H9 (cell line): ENCODE data around the gene PHLDA2. TPM values are rescaled to one million over a fixed set of nuclear protein-coding genes. Genes with fewer than 3 reads are reported as not detected.
A peak's percentile ranks its signal among the peaks of the same experiment; 100 is the strongest.

ENCODE experiments used
- DNase-seq: peaks from one replicate; pipeline ENCODE4 v3.0.0-alpha.2; 2017
- H2AFZ ChIP-seq: one replicate; pipeline ENCODE4 v1.6.1; 2013; ENCODE audit warnings: mild to moderate bottlenecking, low read length, control low read depth, moderate library complexity
- H2AK5ac ChIP-seq: 2 replicates; pipeline ENCODE4 v1.6.1; 2013; ENCODE audit warnings: low read length, control low read depth, mixed read lengths; ENCODE audit not compliant: insufficient read length
- H2BK120ac ChIP-seq: one replicate; pipeline ENCODE4 v1.6.1; 2013; ENCODE audit warnings: low read depth, mild to moderate bottlenecking, low read length, control low read depth, inconsistent platforms; ENCODE audit not compliant: poor library complexity, severe bottlenecking
- H2BK12ac ChIP-seq: 2 replicates; pipeline ENCODE4 v1.6.1; 2013; ENCODE audit warnings: low read length, control low read depth, mixed read lengths, low read depth; ENCODE audit not compliant: insufficient read length
- H2BK15ac ChIP-seq: 2 replicates; pipeline ENCODE4 v1.6.1; 2013; ENCODE audit warnings: low read depth, low read length, control low read depth
- H2BK20ac ChIP-seq: one replicate; pipeline ENCODE4 v1.6.1; 2013; ENCODE audit warnings: low read depth, mild to moderate bottlenecking, low read length, control low read depth, inconsistent platforms; ENCODE audit not compliant: poor library complexity, severe bottlenecking
- H2BK5ac ChIP-seq: 2 replicates; pipeline ENCODE4 v1.6.1; 2013; ENCODE audit warnings: low read length, control low read depth, mixed read lengths; ENCODE audit not compliant: insufficient read length
- H3K14ac ChIP-seq: 2 replicates; pipeline ENCODE4 v1.6.1; 2013; ENCODE audit warnings: low read length, control low read depth; ENCODE audit not compliant: insufficient read depth
- H3K18ac ChIP-seq: 2 replicates; pipeline ENCODE4 v1.6.1; 2013; ENCODE audit warnings: low read depth, mild to moderate bottlenecking, mixed read lengths, low read length, control low read depth; ENCODE audit not compliant: insufficient read length
- H3K23ac ChIP-seq: 2 replicates; pipeline ENCODE4 v1.6.1; 2013; ENCODE audit warnings: low read length, control low read depth, mixed read lengths, low read depth; ENCODE audit not compliant: insufficient read length
- H3K23me2 ChIP-seq: 2 replicates; pipeline ENCODE4 v1.6.1; 2013; ENCODE audit warnings: low read depth, mild to moderate bottlenecking, mixed read lengths, low read length, control low read depth; ENCODE audit not compliant: insufficient read length, poor library complexity, severe bottlenecking
- H3K27ac ChIP-seq: 2 replicates; pipeline ENCODE4 v1.5.1; 2013; ENCODE audit warnings: low read length, control low read depth, mixed read lengths, low read depth; ENCODE audit not compliant: insufficient read length
- H3K27me3 ChIP-seq: 2 replicates; pipeline ENCODE4 v1.6.1; 2013; ENCODE audit warnings: low read length, control low read depth, inconsistent platforms; ENCODE audit not compliant: insufficient read depth
- H3K4ac ChIP-seq: 2 replicates; pipeline ENCODE4 v1.6.1; 2013; ENCODE audit warnings: low read depth, mild to moderate bottlenecking, control low read depth, inconsistent platforms, low read length, moderate library complexity
- H3K4me1 ChIP-seq: 2 replicates; pipeline ENCODE4 v1.6.1; 2013; ENCODE audit warnings: low read length, control low read depth, inconsistent platforms; ENCODE audit not compliant: insufficient read depth
- H3K4me2 ChIP-seq: 2 replicates; pipeline ENCODE4 v1.6.1; 2013; ENCODE audit warnings: low read length, control low read depth, mixed read lengths; ENCODE audit not compliant: insufficient read length, insufficient read depth
- H3K56ac ChIP-seq: 2 replicates; pipeline ENCODE4 v1.6.1; 2013; ENCODE audit warnings: low read depth, mild to moderate bottlenecking, mixed read lengths, low read length, control low read depth; ENCODE audit not compliant: insufficient read length
- H3K79me1 ChIP-seq: 2 replicates; pipeline ENCODE4 v1.6.1; 2013; ENCODE audit warnings: low read depth, mild to moderate bottlenecking, moderate library complexity, low read length, control low read depth, inconsistent platforms; ENCODE audit not compliant: insufficient read depth, poor library complexity, severe bottlenecking
- H3K79me2 ChIP-seq: 2 replicates; pipeline ENCODE4 v1.6.1; 2013; ENCODE audit warnings: low read length, control low read depth, inconsistent platforms; ENCODE audit not compliant: insufficient read depth
- H3K9ac ChIP-seq: 2 replicates; pipeline ENCODE4 v1.6.1; 2013; ENCODE audit warnings: low read length, control low read depth, mixed read lengths; ENCODE audit not compliant: insufficient read length; ENCODE audit errors: extremely low read depth
- H3K9me3 ChIP-seq: one replicate; pipeline ENCODE4 v1.6.1; 2013; ENCODE audit warnings: low read depth, low read length, inconsistent platforms; ENCODE audit not compliant: control insufficient read depth
- H3T11ph ChIP-seq: one replicate; pipeline ENCODE4 v1.6.1; 2013; ENCODE audit warnings: mild to moderate bottlenecking, low read length, control low read depth, inconsistent platforms
- H4K20me1 ChIP-seq: one replicate; pipeline ENCODE4 v1.6.1; 2013; ENCODE audit not compliant: control insufficient read depth, insufficient read length, insufficient read depth
- H4K5ac ChIP-seq: 2 replicates; pipeline ENCODE4 v1.6.1; 2013; ENCODE audit warnings: low read depth, mild to moderate bottlenecking, mixed read lengths, low read length, control low read depth; ENCODE audit not compliant: insufficient read length
- H4K8ac ChIP-seq: replicated peaks from 2 replicates; pipeline ENCODE4 v1.6.1; 2013; ENCODE audit warnings: low read length, control low read depth, mixed read lengths, low read depth; ENCODE audit not compliant: insufficient read length
- H4K91ac ChIP-seq: 2 replicates; pipeline ENCODE4 v1.6.1; 2013; ENCODE audit warnings: low read depth, mild to moderate bottlenecking, moderate library complexity, mixed read lengths, low read length, control low read depth; ENCODE audit not compliant: insufficient read length
- H3K27ac Mint-ChIP-seq, 3 experiments: 2 replicates in 2 of 3; 3 replicates in 1 of 3; pipeline ENCODE4 v1.8.0; 2020 to 2021; ENCODE audit warnings: mixed read lengths in 3 of 3, mild to moderate bottlenecking in 1 of 3, moderate library complexity in 1 of 3
- H3K27me3 Mint-ChIP-seq: 2 replicates; pipeline ENCODE4 v1.8.0; 2021; ENCODE audit warnings: low read depth, mild to moderate bottlenecking, moderate library complexity, mixed read lengths
- H3K36me3 Mint-ChIP-seq, 3 experiments: 2 replicates in 2 of 3; 3 replicates in 1 of 3; pipeline ENCODE4 v1.8.0; 2020 to 2021; ENCODE audit warnings: low read depth in 3 of 3, mixed read lengths in 3 of 3; ENCODE audit not compliant: insufficient read depth in 1 of 3
- H3K4me1 Mint-ChIP-seq, 2 experiments: 2 replicates each; pipeline ENCODE4 v1.8.0; 2020; ENCODE audit warnings: mixed read lengths in 2 of 2
- H3K4me3 Mint-ChIP-seq, 2 experiments: 2 replicates in 1 of 2; 3 replicates in 1 of 2; pipeline ENCODE4 v1.8.0; 2020 to 2021; ENCODE audit warnings: mild to moderate bottlenecking in 2 of 2, mixed read lengths in 2 of 2, moderate library complexity in 1 of 2
- H3K9me3 Mint-ChIP-seq, 2 experiments: 2 replicates in 1 of 2; 3 replicates in 1 of 2; pipeline ENCODE4 v1.8.0; 2020; ENCODE audit warnings: mild to moderate bottlenecking in 2 of 2, mixed read lengths in 2 of 2, moderate library complexity in 1 of 2
- WGBS: extraction: QIAGEN DNeasy Blood & Tissue Kit; methylation state at CpG from one replicate; pipeline ENCODE4 v1.1.7; 2013; ENCODE audit warnings: missing lambda C conversion rate, low lambda C conversion rate, mixed read lengths; ENCODE audit not compliant: insufficient read length; ENCODE audit errors: extremely low coverage; 5-methylcytosine and 5-hydroxymethylcytosine counted together
- total RNA-seq: library from RNA; stranded (reverse); gene quantifications from 2 replicates; pipeline ENCODE4 v1.2.1, GENCODE V29; 2021
- TF ChIP-seq, protein P1 (sequence below): fragments of 200-600 bp; sonication (generic); conservative IDR thresholded peaks from 3 replicates; pipeline ENCODE4 v1.8.0; 2021; ENCODE audit warnings: antibody characterized with exemption, mild to moderate bottlenecking

PHLDA2 gene
- total RNA-seq, 1 experiment from 2014 or later: 42.8 TPM

DNA sequence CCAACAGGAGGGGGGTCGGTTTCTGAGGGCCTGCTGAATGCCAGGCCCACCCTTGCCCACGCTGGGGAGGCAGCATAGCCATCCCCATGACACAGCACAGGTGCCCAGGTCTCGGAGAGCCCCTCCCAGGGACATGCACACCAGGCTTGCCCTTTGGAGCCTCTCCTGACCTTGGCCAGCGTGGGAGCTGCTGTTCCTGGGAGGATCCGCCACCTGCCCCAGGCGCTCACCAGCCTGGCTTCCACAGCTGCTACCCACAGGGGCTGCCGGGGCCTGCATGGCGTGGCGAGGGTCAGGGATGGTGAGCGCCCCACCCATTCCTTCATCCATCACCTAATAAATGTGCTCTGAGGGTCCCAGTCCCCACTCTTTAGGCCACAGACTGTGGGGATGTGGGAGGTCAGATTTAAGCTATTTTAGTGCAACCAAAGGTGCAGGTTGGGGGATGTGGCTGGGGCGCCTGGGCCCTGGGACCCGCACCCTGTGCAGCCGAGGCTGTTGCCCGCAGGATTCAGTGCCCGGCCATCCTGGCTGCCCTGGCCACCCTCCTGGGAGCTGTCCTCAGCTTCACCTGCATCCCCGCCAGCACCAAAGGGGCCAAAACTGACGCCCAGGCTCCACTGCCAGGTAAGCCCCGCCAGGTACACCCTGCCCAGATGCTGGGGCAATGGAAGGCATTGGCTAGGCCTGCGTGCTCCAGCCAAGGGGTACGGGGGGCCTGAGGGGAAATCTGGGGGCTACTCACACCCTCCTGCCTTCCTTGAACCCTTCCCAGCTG lies 12.9 kb downstream of the PHLDA2 start:
- Histone ChIP-seq H3K79me1 (no peaks in the 10 kb centered on the region), H2BK12ac (no peak overlapping the region), H3K4me2 (no peak overlapping the region), H2BK20ac (no peak overlapping the region), H4K91ac (no peak overlapping the region), H4K20me1 (peaks cover 2% of the 10 kb centered on the region), H2BK15ac (no peak overlapping the region), H3K14ac (no peak overlapping the region), H3K4me1 (no peaks in the 10 kb centered on the region), H2BK5ac (no peak overlapping the region), H3K18ac (no peak overlapping the region), H3K23ac (no peak overlapping the region), H4K5ac (no peak overlapping the region), H3T11ph (no peak overlapping the region), H3K27ac (no peak overlapping the region), H3K9ac (no peak overlapping the region), H2BK120ac (no peak overlapping the region), H2AFZ (no peak overlapping the region), H4K8ac (no peak overlapping the region), H2AK5ac (no peak overlapping the region), H3K79me2 (no peaks in the 10 kb centered on the region), H3K56ac (no peak overlapping the region), H3K9me3 (no peaks in the 10 kb centered on the region), H3K4ac (no peak overlapping the region), H3K23me2 (no peaks in the 10 kb centered on the region), H3K27me3 (no peaks in the 10 kb centered on the region)
- H3K4me3 Mint-ChIP-seq: no peak overlapping the region
- H3K36me3 Mint-ChIP-seq: no peaks in the 10 kb centered on the region; a peak in 1 of 7 replicates
- no peak for DNase-seq
- TF ChIP-seq, protein P1, sequence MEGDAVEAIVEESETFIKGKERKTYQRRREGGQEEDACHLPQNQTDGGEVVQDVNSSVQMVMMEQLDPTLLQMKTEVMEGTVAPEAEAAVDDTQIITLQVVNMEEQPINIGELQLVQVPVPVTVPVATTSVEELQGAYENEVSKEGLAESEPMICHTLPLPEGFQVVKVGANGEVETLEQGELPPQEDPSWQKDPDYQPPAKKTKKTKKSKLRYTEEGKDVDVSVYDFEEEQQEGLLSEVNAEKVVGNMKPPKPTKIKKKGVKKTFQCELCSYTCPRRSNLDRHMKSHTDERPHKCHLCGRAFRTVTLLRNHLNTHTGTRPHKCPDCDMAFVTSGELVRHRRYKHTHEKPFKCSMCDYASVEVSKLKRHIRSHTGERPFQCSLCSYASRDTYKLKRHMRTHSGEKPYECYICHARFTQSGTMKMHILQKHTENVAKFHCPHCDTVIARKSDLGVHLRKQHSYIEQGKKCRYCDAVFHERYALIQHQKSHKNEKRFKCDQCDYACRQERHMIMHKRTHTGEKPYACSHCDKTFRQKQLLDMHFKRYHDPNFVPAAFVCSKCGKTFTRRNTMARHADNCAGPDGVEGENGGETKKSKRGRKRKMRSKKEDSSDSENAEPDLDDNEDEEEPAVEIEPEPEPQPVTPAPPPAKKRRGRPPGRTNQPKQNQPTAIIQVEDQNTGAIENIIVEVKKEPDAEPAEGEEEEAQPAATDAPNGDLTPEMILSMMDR: no peak
- peaks cover 10% of the 10 kb centered on the region in 2 experiments; a peak in 3 of 4 replicates for H3K4me1 Mint-ChIP-seq
- peaks cover 2% of the 10 kb centered on the region for H3K27me3 Mint-ChIP-seq
- H3K9me3 Mint-ChIP-seq: no peaks in the 10 kb centered on the region
- H3K27ac Mint-ChIP-seq: peak overlapping the region in 1 of 3 experiments; percentile 55; a peak in 1 of 7 replicates
- WGBS: no CpG with 5 or more reads among the region's 20 CpGs
